Hair follicle dermal papilla cell (primary cell): ENCODE data around the gene SMTN. TPM values are rescaled to one million over a fixed set of nuclear protein-coding genes. Genes with fewer than 3 reads are reported as not detected.

Experiments
- total RNA-seq: library from RNA; depleted of rRNA; stranded (reverse); fragments of >200 nt; gene quantifications from 2 replicates; pipeline ENCODE4 v1.2.3, GENCODE V29; 2012

SMTN gene
- total RNA-seq: 87.0 and 89.6 TPM in 2 replicates

GRCh38 chr22:31080848-31081649 is at the start of gene SMTN:
SMTN (plus strand) TSS chr22:31081318; CDS start chr22:31083259, 1,941 bp downstream.

GRCh38 chr22:31107178-31107893 is 26.2 kb downstream of the SMTN start, which contains the start of gene SELENOM:
SELENOM (minus strand) TSS chr22:31107568; CDS start chr22:31107505, 63 bp downstream.

GRCh38 chr22:31122532-31123291 is 41.6 kb downstream of the SMTN start, which contains the start of gene INPP5J:
INPP5J (plus strand) TSS chr22:31122966; CDS start chr22:31123015, 49 bp downstream.

GRCh38 chr22:31139866-31140716 is 59.0 kb downstream of the SMTN start, which contains the start of gene PLA2G3:
PLA2G3 (minus strand) TSS chr22:31140508; CDS start chr22:31140354, 154 bp downstream.

Other genes starting within 250 kb of the SMTN start
- 14.5 and 17.4 TPM in 2 replicates for gene MORC2, start 112.5 kb upstream of the SMTN start, total RNA-seq
- 66.3 and 86.3 TPM in 2 replicates for gene TUG1, start 112.1 kb upstream of the SMTN start, total RNA-seq
- gene SELENOM, start 26.2 kb downstream of the SMTN start, total RNA-seq: 144 and 174 TPM in 2 replicates
- gene INPP5J, start 41.6 kb downstream of the SMTN start, total RNA-seq: 0.24 TPM in 1 of 2 replicates, not detected in the other
- gene PLA2G3, start 59.2 kb downstream of the SMTN start, total RNA-seq: not detected in 2 replicates
- 53.9 and 54.2 TPM in 2 replicates for gene RNF185, start 78.9 kb downstream of the SMTN start, total RNA-seq
- 21.3 and 24.8 TPM in 2 replicates for gene LIMK2, start 131.0 kb downstream of the SMTN start, total RNA-seq
- 16.2 and 22.2 TPM in 2 replicates for gene PIK3IP1, start 211.2 kb downstream of the SMTN start, total RNA-seq